ENCODE data around the gene MID2.

MID2 gene

GRCh38 chrX:107834275-107835201, 8.9 kb downstream of the MID2 start:
- Mint-ChIP-seq H3K4me1 (peaks cover 14% of the 10 kb centered on the region), H3K36me3 (ENCODE audit: low read depth) (no peaks in the 10 kb centered on the region), H3K4me3 (no peak overlapping the region), H3K27ac (no peak overlapping the region), H3K9me3 (no peaks in the 10 kb centered on the region), H3K27me3 (ENCODE audit: low read depth) (no peaks in the 10 kb centered on the region)
- TF ChIP-seq CTCF (IDR thresholded peaks at IDR 0.05; ENCODE audit: unreplicated experiment in 3 of 3): no peak

- H3K36me3 Mint-ChIP-seq (ENCODE audit: low read depth): peaks cover 8% of the 10 kb centered on the region
- no peaks in the 10 kb centered on the region for H3K9me3 Mint-ChIP-seq
- TF ChIP-seq CTCF (IDR thresholded peaks at IDR 0.05; ENCODE audit: unreplicated experiment in 3 of 3): no peak
- H3K27me3 Mint-ChIP-seq (ENCODE audit: low read depth): no peaks in the 10 kb centered on the region
- no peak overlapping the region for H3K4me3 Mint-ChIP-seq
- H3K27ac Mint-ChIP-seq: no peak overlapping the region
- H3K4me1 Mint-ChIP-seq: no peaks in the 10 kb centered on the region
These were observed 11.3 kb downstream of the MID2 start for GRCh38 chrX:107836958-107837357.

GRCh38 chrX:107840971-107841370, 15.3 kb downstream of the MID2 start:
- TF ChIP-seq CTCF (IDR thresholded peaks at IDR 0.05; ENCODE audit: unreplicated experiment in 3 of 3): no peak
- Mint-ChIP-seq H3K27me3 (ENCODE audit: low read depth) (no peaks in the 10 kb centered on the region), H3K4me3 (no peak overlapping the region), H3K36me3 (ENCODE audit: low read depth) (peaks cover 8% of the 10 kb centered on the region), H3K27ac (no peak overlapping the region), H3K9me3 (no peaks in the 10 kb centered on the region), H3K4me1 (peaks cover 11% of the 10 kb centered on the region)

GRCh38 chrX:107842715-107843400, 17.2 kb downstream of the MID2 start:
- Mint-ChIP-seq H3K4me1 (peaks cover 11% of the 10 kb centered on the region), H3K27me3 (ENCODE audit: low read depth) (no peaks in the 10 kb centered on the region), H3K4me3 (no peak overlapping the region), H3K27ac (peak overlapping the region in 2 of 3 experiments; percentile 35 to 47), H3K36me3 (ENCODE audit: low read depth) (peaks cover 8% of the 10 kb centered on the region), H3K9me3 (no peaks in the 10 kb centered on the region)
- no peak for TF ChIP-seq CTCF (IDR thresholded peaks at IDR 0.05; ENCODE audit: unreplicated experiment in 3 of 3)

- peaks cover 8% of the 10 kb centered on the region for H3K36me3 Mint-ChIP-seq (ENCODE audit: low read depth)
- no peak overlapping the region for H3K27ac Mint-ChIP-seq
- TF ChIP-seq CTCF (IDR thresholded peaks at IDR 0.05; ENCODE audit: unreplicated experiment in 3 of 3): no peak
- no peak overlapping the region for H3K4me3 Mint-ChIP-seq
- H3K9me3 Mint-ChIP-seq: no peaks in the 10 kb centered on the region
- H3K27me3 Mint-ChIP-seq (ENCODE audit: low read depth): no peaks in the 10 kb centered on the region
- H3K4me1 Mint-ChIP-seq: peaks cover 11% of the 10 kb centered on the region
These were observed 20.0 kb downstream of the MID2 start for GRCh38 chrX:107845625-107846024.
